ENCODE results near the gene CHGA. TPM values are rescaled to one million over a fixed set of nuclear protein-coding genes. Genes with fewer than 3 reads are reported as not detected.

CHGA gene
- total RNA-seq, 1 donor from 2014 or later, result 663 TPM

- no peak overlapping the region for H3K27ac Mint-ChIP-seq (ENCODE audit: unreplicated experiment)
- H3K4me1 Mint-ChIP-seq (ENCODE audit: low read depth, unreplicated experiment), result peaks cover 19% of the 10 kb centered on the region
- H3K36me3 Mint-ChIP-seq (ENCODE audit: unreplicated experiment), result no peaks in the 10 kb centered on the region
- peaks cover 11% of the 10 kb centered on the region for H3K27me3 Mint-ChIP-seq (ENCODE audit: unreplicated experiment)
- no peak overlapping the region for H3K4me3 Mint-ChIP-seq (ENCODE audit: unreplicated experiment)
- no peak for TF ChIP-seq CTCF (IDR thresholded peaks at IDR 0.05; ENCODE audit: partially characterized antibody, unreplicated experiment)
- DNase-seq, result no peak
- H3K9me3 Mint-ChIP-seq (ENCODE audit: unreplicated experiment), result peaks cover 14% of the 10 kb centered on the region
These were observed 16.7 kb downstream of the CHGA start for GRCh38 chr14:92939699-92940098.

GRCh38 chr14:92940543-92940942 is 17.6 kb downstream of the CHGA start:
- no peaks in the 10 kb centered on the region for H3K36me3 Mint-ChIP-seq (ENCODE audit: unreplicated experiment)
- no peak overlapping the region for H3K4me3 Mint-ChIP-seq (ENCODE audit: unreplicated experiment)
- no peak for TF ChIP-seq CTCF (IDR thresholded peaks at IDR 0.05; ENCODE audit: partially characterized antibody, unreplicated experiment)
- no peak overlapping the region for H3K27ac Mint-ChIP-seq (ENCODE audit: unreplicated experiment)
- H3K9me3 Mint-ChIP-seq (ENCODE audit: unreplicated experiment), result peaks cover 10% of the 10 kb centered on the region
- peaks cover 9% of the 10 kb centered on the region for H3K27me3 Mint-ChIP-seq (ENCODE audit: unreplicated experiment)
- DNase-seq, result no peak
- peaks cover 22% of the 10 kb centered on the region for H3K4me1 Mint-ChIP-seq (ENCODE audit: low read depth, unreplicated experiment)

GRCh38 chr14:92941531-92941930 is 18.6 kb downstream of the CHGA start:
- H3K27ac Mint-ChIP-seq (ENCODE audit: unreplicated experiment), result peak overlapping the region; percentile 62
- peaks cover 12% of the 10 kb centered on the region for H3K27me3 Mint-ChIP-seq (ENCODE audit: unreplicated experiment)
- H3K36me3 Mint-ChIP-seq (ENCODE audit: unreplicated experiment), result no peaks in the 10 kb centered on the region
- H3K4me1 Mint-ChIP-seq (ENCODE audit: low read depth, unreplicated experiment), result peaks cover 26% of the 10 kb centered on the region
- no peak for DNase-seq
- H3K9me3 Mint-ChIP-seq (ENCODE audit: unreplicated experiment), result peaks cover 13% of the 10 kb centered on the region
- no peak for TF ChIP-seq CTCF (IDR thresholded peaks at IDR 0.05; ENCODE audit: partially characterized antibody, unreplicated experiment)
- H3K4me3 Mint-ChIP-seq (ENCODE audit: unreplicated experiment), result no peak overlapping the region

GRCh38 chr14:92942136-92942535 is 19.2 kb downstream of the CHGA start:
- H3K4me1 Mint-ChIP-seq (ENCODE audit: low read depth, unreplicated experiment), result peaks cover 26% of the 10 kb centered on the region
- peaks cover 16% of the 10 kb centered on the region for H3K9me3 Mint-ChIP-seq (ENCODE audit: unreplicated experiment)
- H3K27me3 Mint-ChIP-seq (ENCODE audit: unreplicated experiment), result peaks cover 9% of the 10 kb centered on the region
- TF ChIP-seq CTCF (IDR thresholded peaks at IDR 0.05; ENCODE audit: partially characterized antibody, unreplicated experiment), result no peak
- no peak overlapping the region for H3K4me3 Mint-ChIP-seq (ENCODE audit: unreplicated experiment)
- no peak for DNase-seq
- H3K27ac Mint-ChIP-seq (ENCODE audit: unreplicated experiment), result no peak overlapping the region
- H3K36me3 Mint-ChIP-seq (ENCODE audit: unreplicated experiment), result no peaks in the 10 kb centered on the region

GRCh38 chr14:92942576-92942975 is 19.6 kb downstream of the CHGA start:
- Mint-ChIP-seq H3K36me3 (ENCODE audit: unreplicated experiment) (no peaks in the 10 kb centered on the region), H3K4me1 (ENCODE audit: low read depth, unreplicated experiment) (peaks cover 24% of the 10 kb centered on the region), H3K27me3 (ENCODE audit: unreplicated experiment) (peaks cover 11% of the 10 kb centered on the region), H3K27ac (ENCODE audit: unreplicated experiment) (no peak overlapping the region), H3K9me3 (ENCODE audit: unreplicated experiment) (peaks cover 16% of the 10 kb centered on the region), H3K4me3 (ENCODE audit: unreplicated experiment) (no peak overlapping the region)
- no peak for TF ChIP-seq CTCF (IDR thresholded peaks at IDR 0.05; ENCODE audit: partially characterized antibody, unreplicated experiment)
- no peak for DNase-seq
